Right ventricle myocardium inferior (tissue), 1 donor: ENCODE data around the gene TIAL1. TPM values are rescaled to one million over a fixed set of nuclear protein-coding genes. Genes with fewer than 3 reads are reported as not detected.
A peak's percentile ranks its signal among the peaks of the same experiment; 100 is the strongest.

Experiments used
- ATAC-seq: fragments of 200-7000 bp; cut with Tn5 transposase; one replicate; pipeline ENCODE4 v1.9.1; 2020; ENCODE audit warnings: mild to moderate bottlenecking, moderate library complexity
- DNase-seq: peaks from one replicate; pipeline ENCODE4 v3.0.0; 2021; ENCODE audit errors: missing footprints
- intact Hi-C: fragments of 100-400 bp; cut with DNase I; formaldehyde crosslinking; loops from one replicate; pipeline ENCODE4 v1.11.0; 2022
- total RNA-seq: library from RNA; stranded (reverse); fragmentation: NEBNext Ultra II Directional; extraction: Animal tissue kit (Norgen Biotek cat#: 25700); gene quantifications from one replicate; pipeline ENCODE4 v1.2.1, GENCODE V29; 2021
- donor health status: DM: no; HTN: yes; CAD: no; lungs with severe emphysema.

Gene TIAL1
- total RNA-seq, 1 donor from 2014 or later, result 74.0 TPM

DNA sequence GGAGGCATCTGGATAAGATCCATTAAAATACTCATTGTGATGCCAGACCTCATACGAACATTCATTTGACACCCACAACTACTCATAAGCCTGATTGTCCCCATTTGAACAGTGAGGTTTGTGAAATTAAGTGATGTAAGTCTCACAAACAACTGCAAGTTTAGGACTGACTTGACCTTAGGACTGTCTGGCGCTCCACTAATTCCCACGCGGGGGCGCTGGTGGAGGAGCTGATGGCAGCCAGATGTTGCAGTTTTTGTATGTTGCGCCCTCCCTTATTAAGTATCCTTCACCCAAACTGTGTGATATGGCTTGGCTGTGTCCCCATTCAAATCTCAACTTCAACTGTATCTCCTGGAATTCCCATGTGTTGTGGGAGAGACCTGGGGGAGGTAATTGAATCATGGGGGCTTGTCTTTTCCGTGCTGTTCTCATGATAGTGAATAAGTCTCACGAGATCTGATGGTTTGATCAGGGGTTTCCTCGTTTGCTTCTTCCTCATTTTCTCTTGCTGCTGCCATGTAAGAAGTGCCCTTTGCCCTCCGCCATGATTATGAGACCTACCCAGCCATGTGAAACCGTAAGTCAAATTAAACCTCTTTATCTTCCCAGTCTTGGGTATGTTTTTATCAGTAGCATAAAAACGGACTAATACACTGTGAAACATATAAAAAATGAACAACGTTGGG, 20.3 kb upstream of the TIAL1 start:
- intact Hi-C loops, result no loop called here
- DNase-seq (no peak), ATAC-seq (peak; percentile 31)

DNA sequence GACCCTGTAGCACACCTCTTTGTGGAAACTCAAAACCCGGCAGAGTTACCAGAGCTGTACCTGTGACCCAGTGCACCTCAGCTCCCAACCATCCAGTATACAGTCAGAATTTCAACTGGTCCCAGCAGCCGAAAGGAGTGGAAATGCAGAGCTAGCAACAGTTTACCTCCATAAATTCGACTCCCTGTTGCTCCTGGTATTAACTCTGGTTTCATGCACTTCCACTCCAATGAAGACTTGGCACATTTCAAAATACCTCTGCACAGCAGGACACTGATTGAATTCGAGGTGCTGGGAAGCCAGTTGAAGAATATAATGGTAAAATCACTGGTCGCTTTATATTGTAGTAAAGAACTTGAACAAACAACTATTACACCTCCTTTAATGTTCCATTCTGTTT, 17.9 kb upstream of the TIAL1 start:
- no peak for DNase-seq
- no peak for ATAC-seq
- intact Hi-C loops, result no loop called here

DNA sequence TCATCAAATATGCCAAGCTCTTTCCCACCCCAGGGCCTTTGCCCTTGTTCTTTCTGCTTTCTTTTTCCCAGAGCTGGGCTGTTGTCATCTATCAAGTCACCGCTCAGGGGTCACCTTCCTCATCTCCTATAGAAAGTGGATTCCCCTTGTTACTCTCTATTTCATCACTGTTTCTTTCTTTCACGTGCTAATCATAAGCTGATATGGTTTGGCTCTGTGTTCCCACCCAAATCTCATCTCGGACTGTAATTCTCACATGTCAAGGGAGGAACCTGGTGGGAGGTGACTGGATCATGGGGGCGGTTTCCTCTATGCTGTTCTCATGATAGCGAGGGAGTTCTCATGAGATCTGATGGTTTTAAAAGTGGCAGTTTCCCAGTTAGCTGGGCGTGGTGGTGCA, 17.0 kb upstream of the TIAL1 start:
- intact Hi-C loops, result no loop called here
- ATAC-seq (no peak), DNase-seq (no peak)

DNA sequence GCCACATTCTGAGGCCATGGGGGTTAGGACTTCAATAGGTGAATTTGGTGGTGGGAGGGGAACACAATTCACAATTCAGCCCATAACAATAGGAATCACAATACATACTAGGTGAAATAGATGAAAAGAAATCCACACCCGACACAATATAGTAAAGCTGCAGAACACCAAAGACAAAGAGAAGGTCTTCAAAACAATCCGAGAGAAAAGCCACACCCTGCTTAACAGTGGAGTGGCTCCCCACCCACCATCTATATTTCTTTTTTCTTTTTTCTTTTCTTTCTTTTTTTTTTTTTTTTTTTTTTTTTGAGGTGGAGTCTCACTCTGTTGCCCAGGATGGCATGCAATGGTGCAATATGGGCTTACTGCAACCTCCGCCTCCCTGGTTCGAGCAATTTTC, 14.7 kb upstream of the TIAL1 start:
- ATAC-seq, result no peak
- intact Hi-C loops, result no loop called here
- no peak for DNase-seq

DNA sequence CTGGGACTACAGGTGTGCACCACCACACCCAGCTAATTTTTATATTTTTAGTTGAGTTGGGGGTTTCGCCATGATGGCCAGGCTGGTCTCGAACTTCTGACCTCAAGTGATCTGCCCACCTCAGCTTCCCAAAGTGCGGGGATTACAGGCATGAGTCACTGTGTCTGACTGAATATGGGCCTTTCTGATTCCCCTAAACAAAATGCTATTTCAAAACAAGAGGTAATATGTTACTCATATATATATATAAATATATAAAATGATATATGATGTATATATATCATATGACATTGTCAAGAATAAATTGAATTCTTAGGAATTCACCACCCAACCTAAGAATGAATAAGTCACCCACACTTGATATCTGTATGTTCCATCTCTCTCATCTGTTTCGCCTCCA, 12.8 kb upstream of the TIAL1 start:
- intact Hi-C loops, result loop anchor here (2.0 to 5.0 kb wide), 2 partner anchors 78 to 249 kb away; no protein-coding TSS in a partner anchor
- no peak for DNase-seq

DNA sequence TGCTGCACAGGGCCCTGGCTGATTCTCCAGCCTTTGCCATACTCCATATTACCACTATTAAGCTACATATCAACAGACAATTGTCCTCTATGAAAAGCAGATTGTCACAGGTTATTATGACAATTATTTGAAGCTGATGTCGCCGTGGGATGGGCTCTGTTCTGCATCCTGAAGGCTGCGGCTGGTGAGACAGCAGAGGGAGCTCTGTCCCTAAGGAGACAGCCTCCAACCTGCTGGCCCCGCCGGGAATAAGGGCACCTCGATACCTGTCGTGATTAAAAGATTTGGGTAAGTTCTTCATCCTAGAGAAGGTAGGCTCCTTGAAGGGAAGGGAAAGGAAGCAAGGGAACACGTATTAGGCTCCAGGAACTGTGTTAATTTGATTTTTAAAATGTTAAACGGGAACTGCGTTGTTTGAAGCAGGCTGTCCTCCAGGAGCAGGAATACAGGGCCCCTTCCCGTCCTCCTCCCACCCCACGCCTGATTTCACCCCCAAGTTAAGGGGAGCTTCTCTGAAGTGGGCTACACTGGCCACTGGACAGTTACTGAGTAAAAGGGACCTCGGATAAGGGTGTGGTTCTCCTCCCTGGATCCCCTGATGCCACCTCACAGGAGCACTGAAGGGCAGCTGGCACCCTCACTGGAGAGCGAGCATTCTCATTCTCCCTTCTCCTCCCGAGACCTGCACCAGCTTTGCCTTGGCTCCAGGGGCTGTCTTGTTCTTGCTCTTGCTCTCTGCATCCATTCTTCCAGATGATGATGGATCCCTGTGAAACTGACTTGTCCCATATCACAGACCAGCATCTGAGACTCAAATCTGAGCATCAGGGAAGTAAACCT, 11.8 kb upstream of the TIAL1 start:
- intact Hi-C loops, result loop anchor here (2.0 to 5.0 kb wide), 2 partner anchors 79 to 250 kb away; no protein-coding TSS in a partner anchor
- ATAC-seq, result peak; percentile 65

More for the DNA sequence above, 12.8 kb upstream of the TIAL1 start:
- ATAC-seq, result no peak

GRCh38 chr10:119604468-119604867, 7.7 kb upstream of the TIAL1 start:
- DNase-seq, result no peak
- ATAC-seq, result no peak
- intact Hi-C loops, result no loop called here

More for the DNA sequence above, 11.8 kb upstream of the TIAL1 start:
- peak; percentile 70 for DNase-seq

GRCh38 chr10:119602241-119603095, 5.7 kb upstream of the TIAL1 start:
- ATAC-seq, result no peak
- intact Hi-C loops, result no loop called here
- no peak for DNase-seq

- intact Hi-C loops, result loop anchor here (5.0 kb wide), 1 partner anchor 129 kb away; the partner anchor contains the start of gene INPP5F
- ATAC-seq (no peak), DNase-seq (no peak)
Measured at GRCh38 chr10:119598397-119598796, 1.6 kb upstream of the TIAL1 start.

GRCh38 chr10:119597405-119598186, 832 bp upstream of the TIAL1 start:
- intact Hi-C loops, result loop anchor here (2.0 to 5.0 kb wide), 2 partner anchors 53 to 130 kb away; partner anchors contain the start of genes BAG3 and INPP5F
- ATAC-seq (no peak), DNase-seq (no peak)

GRCh38 chr10:119595676-119596515, 868 bp downstream of the TIAL1 start:
- DNase-seq, result peak; percentile 71
- intact Hi-C loops, result loop anchor here (2.0 to 5.0 kb wide), 2 partner anchors 55 to 131 kb away; partner anchors contain the start of genes BAG3 and INPP5F
- ATAC-seq, result peak; percentile 42

DNA sequence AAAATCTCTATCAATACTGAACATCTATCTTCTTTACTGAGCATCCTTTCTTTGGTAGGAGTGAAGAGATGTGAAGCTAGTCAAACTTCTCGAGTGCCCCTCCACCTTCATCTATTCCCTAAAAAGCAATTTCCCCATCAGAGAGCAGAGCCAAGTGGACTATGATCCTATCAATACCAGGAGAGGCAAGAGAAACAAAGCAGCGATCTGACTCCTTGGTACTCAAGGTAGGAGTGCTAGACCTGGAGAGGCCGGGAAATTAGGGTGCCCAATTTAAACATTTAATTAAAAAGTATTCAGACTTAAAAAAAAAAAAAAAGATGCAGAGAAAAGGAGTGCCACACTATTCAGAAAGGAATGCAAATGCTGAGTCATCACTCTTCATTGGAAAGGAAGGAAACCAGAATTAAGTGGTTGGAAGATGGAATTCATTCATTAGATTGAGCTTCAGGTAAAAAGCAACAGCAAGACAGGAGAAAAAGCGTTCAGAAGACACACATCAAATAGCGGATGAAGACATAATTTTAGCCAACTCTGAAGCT, 1.6 kb downstream of the TIAL1 start:
- intact Hi-C loops, result loop anchor here (5.0 kb wide), 1 partner anchor 132 kb away; the partner anchor contains the start of gene INPP5F
- ATAC-seq, result no peak
- DNase-seq, result no peak

GRCh38 chr10:119588071-119588470, 8.7 kb downstream of the TIAL1 start:
- DNase-seq (no peak), ATAC-seq (no peak)
- intact Hi-C loops, result loop anchor here (10.0 kb wide), 1 partner anchor 413 kb away; the partner anchor contains the start of gene PRDX3

DNA sequence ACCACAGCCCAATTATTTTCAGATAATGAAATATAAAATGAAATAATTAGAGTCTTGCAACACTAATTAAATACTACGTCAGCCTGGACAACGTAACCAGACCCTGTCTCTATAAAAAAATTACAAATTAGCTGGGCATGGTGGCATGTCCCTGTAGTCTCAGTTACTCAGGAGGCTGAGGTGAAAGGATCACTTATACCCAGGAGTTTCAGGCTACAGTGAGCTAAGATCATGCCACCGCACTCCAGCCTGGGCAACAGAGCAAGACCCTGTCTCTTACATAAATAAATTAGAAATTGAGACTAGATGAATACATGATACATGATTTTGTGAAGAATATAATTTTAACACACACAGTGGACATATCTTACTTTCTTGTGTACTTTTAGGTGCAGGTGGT, 18.4 kb downstream of the TIAL1 start:
- ATAC-seq (no peak), DNase-seq (no peak)
- intact Hi-C loops, result loop anchor here (10.0 kb wide), 1 partner anchor 514 kb away; no protein-coding TSS in a partner anchor

DNA sequence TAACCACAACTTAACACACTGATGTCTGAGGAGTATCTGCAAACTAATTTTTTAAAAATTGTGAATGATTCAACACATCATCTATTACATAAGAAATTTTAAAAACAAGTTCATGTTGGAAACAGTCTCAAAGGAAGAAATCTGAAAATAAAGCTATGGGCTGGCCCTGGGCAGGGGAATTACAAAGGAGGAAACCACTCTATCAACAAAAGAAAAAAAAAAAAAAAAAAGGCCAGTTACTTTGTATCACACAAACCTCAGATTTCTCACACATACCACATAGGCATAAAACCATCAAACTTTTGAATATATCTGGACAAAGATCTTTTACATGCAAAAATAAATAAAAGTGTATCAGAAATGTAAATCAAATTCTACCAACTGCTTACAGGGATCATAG, 20.8 kb downstream of the TIAL1 start:
- no peak for ATAC-seq
- intact Hi-C loops, result loop anchor here (10.0 kb wide), 1 partner anchor 511 kb away; no protein-coding TSS in a partner anchor
- DNase-seq, result no peak

DNA sequence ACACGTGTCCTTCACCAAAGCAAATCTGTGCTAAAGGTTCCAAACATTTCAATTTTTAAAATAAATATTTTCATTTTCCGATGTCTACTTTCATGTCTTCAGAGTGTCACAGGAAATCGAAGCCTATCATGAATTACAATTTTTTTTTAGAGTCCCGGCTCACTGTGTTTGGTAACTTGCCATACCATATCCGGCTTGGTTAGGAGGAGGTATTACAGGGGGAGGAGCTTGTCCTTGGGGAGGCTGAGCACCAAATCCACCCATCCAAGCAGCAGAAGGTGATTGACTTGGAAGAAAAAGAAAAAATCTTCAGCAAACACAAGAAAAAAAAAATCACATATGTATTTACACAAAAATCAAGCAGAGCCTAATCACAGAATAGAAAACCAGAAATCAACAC, 21.3 kb downstream of the TIAL1 start:
- no peak for ATAC-seq
- no peak for DNase-seq
- intact Hi-C loops, result loop anchor here (10.0 kb wide), 1 partner anchor 511 kb away; no protein-coding TSS in a partner anchor

DNA sequence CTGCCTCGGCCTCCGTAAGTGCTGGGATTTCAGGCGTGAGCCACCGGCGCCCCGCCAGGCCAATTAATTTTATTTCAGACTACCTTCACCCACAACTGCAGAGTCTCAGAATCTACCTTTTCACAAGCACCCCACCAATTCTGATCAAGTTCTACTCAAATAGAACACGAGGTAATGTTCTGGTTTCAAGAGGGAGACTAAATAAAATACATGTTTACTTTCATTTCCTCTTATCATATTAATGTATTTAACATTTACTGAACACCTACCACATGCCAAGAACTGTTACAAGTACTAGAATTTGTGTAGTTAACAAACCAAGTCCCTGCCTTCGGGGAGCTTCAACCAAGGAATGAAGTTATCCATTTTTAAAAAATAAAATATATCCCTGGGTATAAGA, 28.8 kb downstream of the TIAL1 start:
- intact Hi-C loops, result no loop called here
- ATAC-seq (no peak), DNase-seq (no peak)
